Hepatocyte (in vitro differentiated cells): ENCODE results near the gene BEND6.

Source experiments
- CTCF ChIP-seq: fragments of 200-600 bp; sonication (generic); IDR thresholded peaks from 2 replicates; pipeline ENCODE4 v1.5.1; 2016; ENCODE audit warnings: antibody characterized with exemption, mild to moderate bottlenecking; ENCODE audit not compliant: poor library complexity
- EZH2 ChIP-seq: fragments of 200-600 bp; sonication (generic); IDR thresholded peaks from 2 replicates; pipeline ENCODE4 v1.6.1; 2016; ENCODE audit warnings: antibody characterized with exemption, mild to moderate bottlenecking, borderline replicate concordance

- TF ChIP-seq CTCF (no peak), EZH2 (no peak)
Measured at GRCh38 chr6:57019434-57019833, 64.5 kb downstream of the BEND6 start.
